ENCODE results near the gene MEIS2. TPM values are rescaled to one million over a fixed set of nuclear protein-coding genes. Genes with fewer than 3 reads are reported as not detected.

The MEIS2 gene
- total RNA-seq, 1 experiment from 2014 or later, result 59.3 TPM

GRCh38 chr15:36901012-36901411 is 199.3 kb downstream of the MEIS2 start:
- no peak for DNase-seq (ENCODE audit: low spot score)

GRCh38 chr15:36899696-36900095 is 200.7 kb downstream of the MEIS2 start:
- DNase-seq (ENCODE audit: low spot score), result no peak

- peak; percentile 52 for DNase-seq (ENCODE audit: low spot score)
These were observed 201.7 kb downstream of the MEIS2 start for GRCh38 chr15:36898536-36899126.

- DNase-seq (ENCODE audit: low spot score), result no peak
These were observed 202.5 kb downstream of the MEIS2 start for GRCh38 chr15:36897834-36898233.

GRCh38 chr15:36896949-36897348 is 203.4 kb downstream of the MEIS2 start:
- DNase-seq (ENCODE audit: low spot score), result peak; percentile 76

- no peak for DNase-seq (ENCODE audit: low spot score)
These were observed 206.3 kb downstream of the MEIS2 start for GRCh38 chr15:36894075-36894474.

- DNase-seq (ENCODE audit: low spot score), result no peak
These were observed 207.1 kb downstream of the MEIS2 start for GRCh38 chr15:36893276-36893675.

- DNase-seq (ENCODE audit: low spot score), result no peak
These were observed 212.0 kb downstream of the MEIS2 start for GRCh38 chr15:36888011-36888992.

- no peak for DNase-seq (ENCODE audit: low spot score)
These were observed 213.0 kb downstream of the MEIS2 start for GRCh38 chr15:36887214-36887961.

- DNase-seq (ENCODE audit: low spot score), result no peak
These were observed 213.6 kb downstream of the MEIS2 start for GRCh38 chr15:36886701-36887100.

- no peak for DNase-seq (ENCODE audit: low spot score)
These were observed 214.2 kb downstream of the MEIS2 start for GRCh38 chr15:36886191-36886590.

- no peak for DNase-seq (ENCODE audit: low spot score)
These were observed 214.6 kb downstream of the MEIS2 start for GRCh38 chr15:36885771-36886170.

- no peak for DNase-seq (ENCODE audit: low spot score)
These were observed 215.3 kb downstream of the MEIS2 start for GRCh38 chr15:36884936-36885635.

GRCh38 chr15:36884518-36884875 is 215.9 kb downstream of the MEIS2 start:
- no peak for DNase-seq (ENCODE audit: low spot score)

- DNase-seq (ENCODE audit: low spot score), result peak; percentile 89
These were observed 216.4 kb downstream of the MEIS2 start for GRCh38 chr15:36883713-36884517.

- no peak for DNase-seq (ENCODE audit: low spot score)
These were observed 217.7 kb downstream of the MEIS2 start for GRCh38 chr15:36882487-36883131.

GRCh38 chr15:36882056-36882455 is 218.3 kb downstream of the MEIS2 start:
- no peak for DNase-seq (ENCODE audit: low spot score)

GRCh38 chr15:36881516-36881915 is 218.8 kb downstream of the MEIS2 start:
- no peak for DNase-seq (ENCODE audit: low spot score)

GRCh38 chr15:36880913-36881460 is 219.4 kb downstream of the MEIS2 start:
- no peak for DNase-seq (ENCODE audit: low spot score)

Measured in HT-29 (cell line).